ENCODE data around the gene CDKN2B-AS1.

- TF ChIP-seq EZH2 (IDR thresholded peaks at IDR 0.05; ENCODE audit: insufficient read depth, poor library complexity, severe bottlenecking) (no peak), EZH2phosphoT487 (IDR thresholded peaks at IDR 0.05; ENCODE audit: insufficient read depth, low read depth) (no peak)
Measured at GRCh38 chr9:22114956-22115355, 120.4 kb downstream of the CDKN2B-AS1 start.

All from GM23248 (cell line).